HG03432 (cell line): ENCODE data around the gene SND1.

ENCODE experiments used
- ATAC-seq: cut with Tn5 transposase; IDR thresholded peaks from one replicate; pipeline ENCODE4 v1.9.1; 2021; ENCODE audit warnings: mild to moderate bottlenecking, moderate library complexity; ENCODE audit not compliant: unreplicated experiment

SND1 gene

DNA sequence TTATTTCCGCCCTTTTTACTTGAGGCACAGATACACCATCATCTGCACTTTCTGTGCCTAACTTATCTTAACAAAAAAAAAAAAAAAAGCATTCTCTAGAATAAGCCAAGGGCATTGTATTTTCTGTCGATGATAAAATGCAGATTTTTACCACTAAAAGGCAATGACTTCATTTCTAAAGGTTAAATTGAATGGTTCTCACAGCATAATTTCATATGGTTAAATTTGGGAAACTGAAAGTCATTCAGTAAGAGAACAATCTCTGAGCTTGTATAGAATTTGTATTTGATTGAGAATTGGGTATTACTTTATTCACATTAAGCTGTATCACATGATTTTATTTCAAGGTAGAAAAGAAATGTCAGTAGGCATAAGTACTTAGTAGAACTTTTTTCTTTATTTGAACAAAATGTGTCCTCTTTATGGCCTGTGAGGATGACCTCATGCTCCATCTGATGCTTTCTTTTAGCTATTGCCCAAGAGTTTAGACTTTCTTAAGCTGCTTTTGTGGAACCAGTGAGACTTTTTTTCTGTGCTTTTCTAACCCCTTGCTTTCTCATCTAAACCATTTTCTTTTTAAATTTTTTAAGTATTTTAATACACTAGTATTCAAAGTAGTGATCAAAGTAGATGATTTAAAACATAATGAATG is 268.9 kb downstream of the SND1 start:
- no peak for ATAC-seq

DNA sequence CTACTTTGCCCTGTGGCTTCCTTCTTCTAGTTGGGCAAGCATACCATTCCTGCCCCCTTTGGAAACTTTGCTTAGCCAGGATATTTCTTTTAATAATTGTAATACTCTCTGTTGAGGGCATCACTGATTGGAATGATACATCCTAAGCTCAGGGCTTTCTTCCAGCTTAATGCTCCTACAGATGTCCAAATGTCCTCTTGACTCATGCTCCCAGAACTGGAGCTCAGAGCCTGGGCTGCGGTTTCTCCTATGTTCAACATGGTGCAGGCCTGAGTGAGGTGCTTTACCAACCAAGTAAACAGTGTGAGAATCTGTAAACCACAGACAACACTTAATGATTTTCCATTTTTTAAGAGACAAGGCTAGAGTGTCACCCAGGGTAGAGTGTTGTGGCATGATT is 270.7 kb downstream of the SND1 start:
- no peak for ATAC-seq

DNA sequence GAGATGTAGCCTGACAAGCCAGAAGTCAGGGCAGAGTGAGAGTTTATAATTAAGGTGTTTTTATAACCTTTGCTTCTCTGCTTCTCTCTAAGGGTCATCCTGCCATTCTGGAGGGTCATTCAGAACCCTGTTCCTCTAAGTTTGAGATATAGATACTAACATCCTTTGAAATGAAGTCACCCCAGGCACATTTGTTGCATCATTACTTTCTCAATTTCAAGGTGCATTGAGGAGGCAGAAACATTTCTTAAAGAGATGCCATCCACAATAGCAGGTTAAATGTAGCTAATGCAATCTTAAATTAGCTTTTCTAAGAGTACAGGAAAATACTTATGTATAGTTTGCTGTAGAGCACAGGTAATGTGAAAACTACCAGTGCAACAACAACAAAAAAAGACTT is 272.9 kb downstream of the SND1 start:
- no peak for ATAC-seq

DNA sequence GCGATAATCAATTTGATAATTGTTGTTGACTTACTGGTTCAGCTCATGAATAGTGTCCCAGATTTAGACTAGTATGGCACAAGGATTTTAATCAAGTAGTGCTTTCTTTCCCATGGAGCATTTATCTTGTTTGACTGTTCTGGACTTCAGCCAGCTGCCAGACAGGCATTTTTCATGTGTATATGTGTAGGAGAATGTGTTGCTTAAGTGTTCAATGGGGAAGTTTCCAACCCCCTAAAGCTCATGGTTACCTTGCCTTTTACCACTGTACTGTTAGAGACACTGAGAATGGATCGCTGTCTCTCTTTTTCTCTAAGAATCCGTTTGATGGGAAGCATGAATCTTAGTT is 275.3 kb downstream of the SND1 start:
- ATAC-seq: no peak

DNA sequence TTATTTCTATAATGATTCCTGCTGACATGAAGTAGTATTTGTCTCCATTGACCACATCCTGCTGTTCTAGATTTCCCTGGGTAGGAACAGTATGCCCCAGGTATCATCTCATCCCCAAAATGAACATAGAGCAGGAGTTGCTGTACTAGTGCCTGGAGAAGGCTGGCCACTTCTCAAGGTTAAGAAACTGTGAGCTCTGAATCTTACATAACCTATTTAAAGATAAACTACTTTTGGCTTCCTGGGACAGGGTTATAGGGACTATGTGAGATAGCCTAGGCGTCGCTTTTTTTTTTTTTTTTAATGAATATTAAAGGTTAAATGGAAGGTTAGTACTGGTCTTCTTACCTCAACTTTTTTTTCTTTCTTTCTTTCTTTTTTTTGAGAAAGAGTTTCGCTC is 276.2 kb downstream of the SND1 start:
- no peak for ATAC-seq

DNA sequence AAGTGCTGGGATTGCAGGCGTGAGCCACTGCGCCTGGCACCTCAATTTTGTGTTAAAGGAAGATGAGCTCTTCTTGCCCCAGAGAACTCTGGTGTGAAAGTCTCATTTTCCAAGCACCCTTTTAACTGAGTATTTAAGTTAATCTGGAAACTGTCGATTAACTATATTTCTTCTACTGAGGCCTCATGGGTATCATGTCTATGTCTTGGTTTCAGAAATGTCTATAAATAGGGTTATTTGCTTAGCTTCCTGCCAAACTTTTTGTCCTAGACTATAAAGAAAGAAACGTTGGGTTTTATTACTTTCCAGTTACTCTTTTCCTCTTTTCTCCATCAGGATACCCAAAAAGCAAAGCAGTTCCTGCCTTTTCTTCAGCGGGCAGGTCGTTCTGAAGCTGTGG is 276.9 kb downstream of the SND1 start:
- ATAC-seq: no peak

DNA sequence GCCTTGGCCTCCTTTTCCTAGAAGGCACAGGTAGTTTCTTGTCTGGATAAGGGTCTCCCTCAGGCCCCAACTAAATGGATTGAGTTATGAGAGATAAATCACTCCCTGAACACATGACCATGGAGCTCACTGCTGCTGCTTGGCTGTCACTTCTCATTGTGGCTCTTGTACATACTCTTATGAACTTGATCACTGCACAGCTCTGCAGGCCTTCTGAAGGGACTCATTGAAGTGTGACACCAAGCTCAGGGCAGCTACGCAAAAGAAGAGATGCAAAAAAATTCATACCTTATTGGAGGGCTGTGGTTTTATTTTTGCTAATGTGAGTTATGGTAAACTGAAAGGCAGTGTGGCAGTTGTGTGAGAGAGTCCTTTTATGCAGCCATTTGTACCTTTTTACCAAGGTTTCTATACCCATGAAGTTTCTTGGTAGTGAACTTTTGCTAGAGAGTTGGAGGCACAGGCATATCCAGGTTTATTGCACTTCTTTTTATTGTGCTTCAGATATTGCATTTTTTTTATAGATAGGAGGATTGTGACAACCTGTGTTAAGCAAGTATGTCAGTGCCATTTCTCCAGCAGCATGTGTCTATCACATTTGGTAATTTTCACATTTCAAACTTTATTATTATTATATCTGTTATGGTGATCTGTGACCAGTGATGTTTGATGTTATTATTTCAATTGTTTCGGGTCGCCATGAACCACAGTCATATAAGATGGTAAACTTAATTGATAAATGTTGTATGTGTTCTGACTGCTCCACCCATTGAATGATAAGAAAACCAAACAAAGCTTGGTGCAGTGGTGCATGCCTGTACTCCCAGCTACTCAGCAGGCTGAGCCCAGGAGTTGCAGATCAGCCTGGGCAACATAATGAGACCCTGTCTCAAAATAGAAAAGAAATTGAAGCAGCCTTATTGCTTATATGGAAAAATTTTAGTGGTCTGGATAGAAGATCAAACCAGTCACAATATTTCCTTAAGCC is 278.6 kb downstream of the SND1 start:
- peak; percentile 43 for ATAC-seq

DNA sequence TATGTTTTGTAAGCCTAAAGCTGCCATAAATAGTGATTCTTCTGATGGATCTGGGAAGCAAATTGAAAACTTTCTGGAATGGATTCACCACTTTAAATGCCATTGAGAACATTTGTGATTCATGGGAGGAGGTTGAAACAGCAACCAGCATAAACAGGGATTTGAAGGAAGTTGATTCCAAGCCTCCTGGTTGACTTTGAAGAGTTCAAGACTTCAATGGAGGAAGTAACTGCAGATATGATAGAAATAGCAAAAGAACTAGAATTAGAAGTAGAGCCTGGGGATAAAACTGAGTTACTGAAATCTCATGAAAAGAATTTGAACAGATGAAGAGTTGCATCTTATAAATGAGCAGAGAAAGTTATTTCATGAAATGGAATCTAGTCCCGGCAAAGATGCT is 280.1 kb downstream of the SND1 start:
- no peak for ATAC-seq

DNA sequence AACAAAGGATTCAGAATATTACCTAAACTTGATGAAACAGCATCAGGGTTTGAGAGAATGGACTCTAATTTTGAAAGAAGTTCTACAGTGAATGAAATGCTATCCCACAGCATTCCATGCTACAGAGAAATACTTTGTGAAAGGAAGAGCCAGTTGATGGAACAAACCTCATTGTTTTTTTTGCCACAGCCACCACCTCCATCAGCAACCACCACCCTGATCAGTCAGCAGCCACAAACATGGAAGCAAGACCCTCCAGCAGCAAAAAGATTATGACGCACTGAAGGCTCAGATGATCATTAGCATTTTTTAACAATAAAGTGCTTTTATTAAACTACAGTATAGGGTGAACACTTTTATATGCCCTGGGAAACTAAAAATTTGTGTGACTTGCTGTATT is 280.5 kb downstream of the SND1 start:
- ATAC-seq: no peak

DNA sequence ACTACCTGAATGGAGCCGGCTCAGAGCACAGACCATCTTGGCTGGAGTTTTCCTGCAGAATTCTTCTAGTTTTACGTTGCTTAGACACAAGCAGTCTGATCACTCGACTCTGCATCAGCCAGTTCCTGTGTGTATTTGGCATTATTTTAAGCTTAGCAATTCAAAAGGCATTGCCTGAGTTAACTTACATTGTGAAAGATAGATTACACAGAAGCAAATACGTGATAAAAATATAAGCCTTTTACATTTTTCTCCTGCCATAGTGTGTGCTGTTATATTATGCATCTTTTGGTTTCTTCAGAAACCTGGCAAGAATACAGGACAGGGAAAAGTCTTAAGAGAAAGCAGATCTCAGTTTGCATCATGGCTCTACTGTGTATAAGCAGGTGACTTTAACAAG is 281.2 kb downstream of the SND1 start:
- ATAC-seq: no peak

DNA sequence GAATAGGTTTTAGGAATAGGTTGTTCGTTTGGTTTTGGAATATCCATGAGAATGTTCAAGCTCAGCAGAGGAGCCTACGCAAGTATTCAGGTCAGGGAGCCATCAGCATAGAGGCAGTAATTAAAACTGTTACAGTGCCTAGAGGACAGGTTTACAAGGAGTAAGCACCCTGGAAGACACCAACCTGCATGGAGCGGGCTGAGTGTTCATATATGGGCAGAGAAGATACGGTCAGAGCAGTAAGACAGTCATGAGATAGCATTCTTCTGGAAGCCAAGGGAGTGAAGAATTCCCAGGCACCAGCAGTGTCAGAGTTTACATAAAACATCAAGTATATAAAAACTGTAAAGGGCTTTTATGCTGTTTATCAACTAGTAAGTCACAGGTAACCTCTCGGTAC is 282.7 kb downstream of the SND1 start:
- ATAC-seq: no peak

DNA sequence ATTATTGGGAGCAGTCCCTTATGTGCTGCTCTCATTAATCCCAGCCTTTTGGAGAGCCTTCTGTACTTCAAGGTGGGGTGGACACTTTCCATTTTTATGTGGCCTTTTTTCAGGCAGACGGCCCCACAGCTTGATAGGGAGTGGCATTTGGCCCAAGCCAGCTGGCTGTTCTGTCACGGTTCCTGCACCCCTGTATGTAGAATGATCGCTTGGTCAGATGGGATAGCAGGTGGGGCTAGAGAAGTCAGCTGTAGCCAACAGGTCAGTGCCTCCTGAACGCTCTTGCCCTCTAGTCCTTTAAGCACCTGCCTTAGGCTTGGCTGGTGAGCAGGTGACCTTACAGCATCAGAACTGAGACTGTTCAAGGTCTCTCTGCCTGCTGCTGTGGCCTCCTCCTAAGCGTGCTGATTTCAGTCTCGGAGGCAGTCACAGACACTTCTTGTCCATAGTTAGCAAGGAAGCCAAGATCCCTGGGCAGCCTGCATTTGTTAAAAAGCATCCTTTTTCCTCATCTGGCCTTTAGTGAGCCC is 283.9 kb downstream of the SND1 start:
- ATAC-seq: no peak

DNA sequence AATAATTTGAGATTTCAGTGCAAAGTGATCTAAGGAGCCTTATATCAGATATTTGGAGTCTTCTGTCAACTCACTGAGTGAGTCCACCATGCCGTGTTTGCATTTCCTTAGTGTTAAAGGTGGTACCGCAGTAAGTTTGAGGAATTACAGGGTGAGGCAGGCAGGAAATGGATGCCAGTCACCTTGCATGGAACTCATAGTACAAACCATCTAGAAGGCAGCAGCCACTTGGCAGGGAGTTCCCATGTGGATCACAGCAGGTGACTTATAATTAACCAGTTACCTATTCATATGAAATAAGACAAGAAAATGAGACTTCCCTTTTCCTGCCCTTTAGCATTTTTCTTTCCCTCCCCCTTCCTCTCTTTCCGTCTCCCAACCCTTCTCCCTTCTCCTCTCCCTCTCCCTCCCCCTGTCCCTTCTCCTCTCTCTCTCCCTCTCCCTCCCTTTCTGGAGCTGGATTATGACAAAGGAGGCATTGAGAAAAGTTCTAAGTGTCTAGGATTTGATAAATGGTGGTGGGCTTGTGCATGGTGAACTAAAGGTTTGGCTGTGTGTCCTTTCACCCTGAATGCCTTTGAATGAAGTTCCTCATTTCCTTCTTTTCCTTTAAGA is 285.2 kb downstream of the SND1 start:
- ATAC-seq: no peak

DNA sequence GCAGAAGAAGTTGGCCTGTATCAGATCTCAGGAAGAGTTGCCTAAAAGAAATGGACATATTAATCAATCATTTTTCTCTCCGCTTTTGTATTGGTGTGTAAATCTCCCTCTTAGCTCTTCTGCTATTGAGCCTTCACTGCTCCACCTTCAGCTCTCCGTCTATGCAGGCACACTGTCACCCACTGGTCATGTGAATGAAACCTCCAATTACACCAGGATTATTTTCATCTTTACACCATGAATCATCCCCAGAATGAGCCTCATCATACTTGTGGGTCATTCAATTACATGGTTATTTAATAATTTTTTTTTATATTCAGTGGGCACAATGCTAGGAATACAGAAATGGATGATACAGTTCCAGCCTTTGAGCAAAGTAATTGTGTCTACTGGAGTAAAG is 286.6 kb downstream of the SND1 start:
- ATAC-seq: no peak

DNA sequence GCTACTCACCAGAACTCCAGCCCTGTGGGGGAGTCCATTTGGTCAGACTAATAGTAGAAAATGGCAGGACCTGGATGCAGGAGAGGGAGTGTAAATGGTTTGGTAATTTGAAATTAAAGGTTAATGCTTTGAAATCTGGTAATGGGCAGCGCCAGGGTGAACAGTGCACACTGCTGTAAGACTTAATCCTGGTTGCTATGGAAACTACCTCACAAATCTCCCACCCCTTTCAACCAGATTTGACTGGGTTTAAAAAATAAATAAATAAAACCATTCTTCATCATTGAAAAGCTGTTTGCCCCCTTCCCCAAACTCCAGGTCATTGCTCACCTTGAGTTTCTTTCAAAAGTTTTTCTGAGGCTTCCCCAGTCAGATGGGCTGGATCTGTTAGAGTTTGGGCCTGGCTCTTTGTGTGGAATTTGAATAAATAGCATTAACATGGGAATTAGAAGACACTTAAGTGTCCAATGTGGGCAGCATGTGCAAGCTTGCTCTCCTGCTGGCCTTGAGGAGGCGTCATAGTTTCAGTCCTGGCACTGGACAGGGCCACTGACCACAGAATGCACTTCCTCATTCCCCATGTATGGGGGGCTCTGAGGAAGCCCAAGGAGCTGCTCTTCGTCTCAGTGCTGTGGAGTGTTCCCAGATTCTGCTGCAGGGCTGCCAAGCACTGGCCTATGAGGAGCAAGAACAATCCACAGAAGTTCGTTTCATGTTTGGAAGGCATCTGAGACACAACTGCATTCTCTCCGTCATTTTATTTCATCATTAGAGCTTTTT is 288.6 kb downstream of the SND1 start:
- ATAC-seq: no peak

DNA sequence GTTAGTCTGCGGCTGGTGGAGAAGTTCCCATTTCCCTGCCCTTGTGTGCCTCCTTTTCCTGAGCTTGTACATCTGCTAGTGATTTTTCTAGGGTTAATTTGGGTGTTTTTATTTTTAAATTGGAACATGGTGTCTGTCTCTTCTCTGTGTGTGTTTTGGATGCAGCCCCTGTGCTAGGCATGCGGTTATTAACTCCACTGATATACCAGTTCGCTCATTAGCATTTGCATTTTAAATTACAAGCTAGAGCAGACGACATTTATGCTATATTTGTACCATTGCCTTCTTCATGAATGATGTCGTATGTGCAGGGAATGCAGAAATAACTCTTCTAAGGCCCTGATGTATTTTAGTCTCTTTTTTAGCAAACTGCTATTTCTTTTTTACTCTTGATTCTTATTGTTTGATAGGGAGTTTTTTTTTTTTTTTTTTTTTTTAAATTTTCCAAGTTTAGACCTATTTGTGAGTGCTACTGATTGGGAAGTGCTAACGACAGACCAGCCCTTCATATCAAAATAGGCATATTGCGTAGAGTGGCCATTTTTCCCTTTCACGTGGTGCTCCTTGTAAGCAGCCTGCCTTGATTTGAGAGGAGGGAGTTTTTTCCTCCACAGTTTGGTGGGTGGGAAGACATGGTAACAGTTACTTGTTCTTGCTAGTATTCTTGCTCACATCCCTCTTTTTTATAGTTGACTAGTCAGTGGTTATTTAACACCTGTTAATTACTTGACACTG is 289.6 kb downstream of the SND1 start:
- no peak for ATAC-seq

DNA sequence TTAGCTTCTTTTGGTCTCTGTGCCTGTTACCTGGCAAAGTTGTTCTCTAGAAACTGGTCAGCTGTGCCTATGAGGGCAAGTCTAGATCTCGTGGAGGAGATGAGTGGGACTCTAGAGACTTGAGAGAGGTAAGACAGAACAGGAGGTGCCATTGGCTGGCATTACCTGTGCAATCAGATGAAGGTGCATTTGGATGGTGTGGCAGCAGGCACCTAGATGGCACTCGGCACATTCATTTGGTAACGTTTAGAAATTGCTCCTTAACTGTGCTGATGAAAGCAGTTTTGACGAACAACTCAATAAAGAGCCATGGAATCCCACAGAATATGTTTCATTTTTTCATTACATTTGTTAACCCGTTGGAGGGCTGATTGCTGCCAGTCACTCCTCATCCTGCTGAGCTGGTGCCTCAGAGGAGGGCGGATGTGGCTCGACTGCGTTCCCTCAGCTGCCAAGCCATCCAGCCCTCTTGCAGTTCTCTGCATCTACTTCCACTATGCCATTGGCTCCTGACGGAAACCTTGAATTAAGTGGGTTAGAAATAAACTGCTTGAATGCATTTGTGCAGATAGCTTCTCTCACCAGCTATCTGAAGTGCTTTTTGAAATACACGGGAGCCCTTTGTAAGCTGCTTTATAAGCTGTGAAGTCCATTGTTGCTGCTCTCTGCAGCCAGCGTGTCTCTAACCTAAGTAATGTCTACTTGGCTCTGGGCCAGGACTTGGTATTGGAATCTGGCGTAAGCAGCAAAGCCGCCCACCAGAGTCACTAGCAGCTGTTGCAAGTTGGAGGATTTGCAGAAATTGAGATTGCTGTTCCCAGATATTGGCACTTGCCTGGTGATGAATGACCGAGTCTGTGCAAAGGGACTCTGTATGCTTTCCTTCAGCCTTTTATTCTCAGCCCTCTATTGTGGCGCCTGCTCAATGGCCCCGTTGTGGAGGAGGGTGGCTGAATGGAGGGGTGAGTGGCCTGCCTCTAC is 291.8 kb downstream of the SND1 start:
- ATAC-seq: no peak

DNA sequence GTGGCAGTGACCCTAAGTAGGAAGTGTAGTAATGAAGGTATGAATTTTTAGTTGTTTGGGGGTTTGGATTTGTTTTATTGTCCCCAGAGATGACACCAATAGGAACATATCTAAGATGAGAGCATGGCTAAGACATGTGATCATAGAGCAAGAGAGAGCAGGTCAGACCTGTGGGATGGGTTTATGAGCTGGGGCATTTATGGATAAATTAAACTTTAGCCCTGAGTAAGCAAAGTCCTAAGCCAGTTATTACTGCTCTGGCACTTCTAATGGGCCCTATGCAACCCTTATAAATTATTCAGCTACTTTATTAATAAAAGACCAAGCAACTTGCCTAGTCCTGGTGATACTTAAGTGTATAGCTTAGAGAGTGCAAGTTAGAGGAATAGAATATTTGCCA is 294.1 kb downstream of the SND1 start:
- ATAC-seq: no peak

DNA sequence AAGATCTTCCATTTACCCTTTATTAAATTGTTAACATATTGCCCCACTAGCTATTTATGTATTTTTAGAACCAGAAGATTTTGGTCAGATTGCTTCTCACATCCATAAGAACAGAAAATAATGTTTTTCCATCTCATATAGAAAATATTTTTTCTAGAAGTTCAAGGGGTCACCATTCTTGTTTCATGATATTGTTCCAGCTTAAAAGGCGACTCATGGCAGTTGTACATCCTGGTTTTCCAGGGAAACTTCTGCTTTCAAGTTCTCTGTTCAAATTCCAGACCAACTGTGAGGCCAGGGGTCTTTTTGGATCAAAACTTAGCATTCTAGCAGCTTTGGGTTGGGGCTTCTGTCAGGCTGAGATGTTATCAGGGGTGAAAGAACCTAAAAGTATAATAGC is 294.9 kb downstream of the SND1 start:
- no peak for ATAC-seq
